NCI-H460 (cell line): ENCODE results near the gene MYLK. TPM values are rescaled to one million over a fixed set of nuclear protein-coding genes. Genes with fewer than 3 reads are reported as not detected.
"Not testable (repeated sequence)": the region's sequence is repeated elsewhere in the genome, so short reads cannot be mapped to it uniquely, and the experiment has no call there.

Experiments
- DNase-seq: peaks from one replicate; pipeline ENCODE4 v3.0.0-alpha.2; 2016; ENCODE audit warnings: low read depth; ENCODE audit errors: extremely low read depth
- polyA plus RNA-seq: library from polyadenylated mRNA; depleted of rRNA; stranded (reverse); fragments of >200 nt; gene quantifications from 2 replicates; pipeline ENCODE4 v1.2.3, GENCODE V29; 2014; cell fraction: nucleus; rRNA removed
- total RNA-seq: library from RNA; depleted of rRNA; stranded (reverse); fragments of >200 nt; shearing (Covaris generic); gene quantifications from 2 replicates; pipeline ENCODE4 v1.2.3, GENCODE V29; 2014; rRNA removed

Gene MYLK, protein sequence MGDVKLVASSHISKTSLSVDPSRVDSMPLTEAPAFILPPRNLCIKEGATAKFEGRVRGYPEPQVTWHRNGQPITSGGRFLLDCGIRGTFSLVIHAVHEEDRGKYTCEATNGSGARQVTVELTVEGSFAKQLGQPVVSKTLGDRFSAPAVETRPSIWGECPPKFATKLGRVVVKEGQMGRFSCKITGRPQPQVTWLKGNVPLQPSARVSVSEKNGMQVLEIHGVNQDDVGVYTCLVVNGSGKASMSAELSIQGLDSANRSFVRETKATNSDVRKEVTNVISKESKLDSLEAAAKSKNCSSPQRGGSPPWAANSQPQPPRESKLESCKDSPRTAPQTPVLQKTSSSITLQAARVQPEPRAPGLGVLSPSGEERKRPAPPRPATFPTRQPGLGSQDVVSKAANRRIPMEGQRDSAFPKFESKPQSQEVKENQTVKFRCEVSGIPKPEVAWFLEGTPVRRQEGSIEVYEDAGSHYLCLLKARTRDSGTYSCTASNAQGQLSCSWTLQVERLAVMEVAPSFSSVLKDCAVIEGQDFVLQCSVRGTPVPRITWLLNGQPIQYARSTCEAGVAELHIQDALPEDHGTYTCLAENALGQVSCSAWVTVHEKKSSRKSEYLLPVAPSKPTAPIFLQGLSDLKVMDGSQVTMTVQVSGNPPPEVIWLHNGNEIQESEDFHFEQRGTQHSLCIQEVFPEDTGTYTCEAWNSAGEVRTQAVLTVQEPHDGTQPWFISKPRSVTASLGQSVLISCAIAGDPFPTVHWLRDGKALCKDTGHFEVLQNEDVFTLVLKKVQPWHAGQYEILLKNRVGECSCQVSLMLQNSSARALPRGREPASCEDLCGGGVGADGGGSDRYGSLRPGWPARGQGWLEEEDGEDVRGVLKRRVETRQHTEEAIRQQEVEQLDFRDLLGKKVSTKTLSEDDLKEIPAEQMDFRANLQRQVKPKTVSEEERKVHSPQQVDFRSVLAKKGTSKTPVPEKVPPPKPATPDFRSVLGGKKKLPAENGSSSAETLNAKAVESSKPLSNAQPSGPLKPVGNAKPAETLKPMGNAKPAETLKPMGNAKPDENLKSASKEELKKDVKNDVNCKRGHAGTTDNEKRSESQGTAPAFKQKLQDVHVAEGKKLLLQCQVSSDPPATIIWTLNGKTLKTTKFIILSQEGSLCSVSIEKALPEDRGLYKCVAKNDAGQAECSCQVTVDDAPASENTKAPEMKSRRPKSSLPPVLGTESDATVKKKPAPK (N-terminal part only)
- not detected in 2 replicates for total RNA-seq
- 0.14 and 0.61 TPM in 2 replicates for polyA plus RNA-seq

DNA sequence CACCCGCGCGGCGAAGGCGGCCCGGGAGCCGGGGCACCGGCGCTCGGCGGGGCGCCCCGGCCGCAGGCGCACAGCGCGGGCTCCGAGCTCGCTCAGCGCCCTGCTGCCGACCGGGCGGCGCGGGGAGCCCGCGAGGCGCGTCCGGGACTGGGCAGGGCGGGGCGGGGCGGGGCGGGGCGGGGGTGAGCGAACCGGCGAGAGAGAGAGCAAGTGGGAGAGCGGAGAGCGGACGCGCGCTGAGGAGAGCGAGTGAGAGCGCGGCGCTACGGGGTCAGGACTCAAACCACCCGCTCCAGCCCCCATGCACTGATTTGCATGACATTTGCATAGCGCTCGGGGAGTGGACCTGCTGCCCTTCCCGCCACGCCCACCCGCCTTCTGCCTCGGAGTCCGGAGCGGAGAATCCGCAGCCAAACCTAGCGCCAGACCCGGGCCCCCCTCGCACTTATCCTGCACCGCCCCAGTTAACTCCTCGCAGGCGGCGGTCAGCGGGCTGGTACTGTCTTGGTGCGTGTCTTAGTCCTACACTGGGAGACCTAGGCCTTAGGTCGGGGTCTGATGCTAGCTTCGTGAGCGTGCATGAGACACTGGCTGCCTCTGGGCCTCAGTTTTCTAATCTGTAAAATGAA lies at the start of gene MYLK:
MYLK (minus strand) TSS at position 130 of the 629 bp plus-strand sequence. CDS start 90,491 bp downstream, outside the sequence.
- peak; percentile 50 for DNase-seq

DNA sequence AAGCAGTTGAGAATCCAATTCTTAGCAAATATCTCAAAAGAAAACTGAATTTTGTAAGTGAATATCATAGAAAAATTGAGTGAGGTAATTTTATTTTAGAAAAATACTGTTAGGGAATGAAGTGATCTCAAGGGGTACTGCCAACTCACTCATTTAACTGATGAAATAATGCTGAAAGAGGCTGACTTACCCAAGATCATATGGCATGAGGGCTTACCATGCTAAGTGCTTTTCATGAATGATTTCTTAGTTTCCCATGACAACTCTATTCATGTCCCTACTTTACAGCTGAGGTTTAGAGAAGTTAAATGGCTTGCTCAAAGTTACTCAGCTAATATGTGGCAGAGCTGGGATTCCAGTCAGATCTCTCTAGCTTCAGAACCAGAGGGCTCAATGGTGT lies 46.3 kb upstream of the MYLK start:
- no peak for DNase-seq

DNA sequence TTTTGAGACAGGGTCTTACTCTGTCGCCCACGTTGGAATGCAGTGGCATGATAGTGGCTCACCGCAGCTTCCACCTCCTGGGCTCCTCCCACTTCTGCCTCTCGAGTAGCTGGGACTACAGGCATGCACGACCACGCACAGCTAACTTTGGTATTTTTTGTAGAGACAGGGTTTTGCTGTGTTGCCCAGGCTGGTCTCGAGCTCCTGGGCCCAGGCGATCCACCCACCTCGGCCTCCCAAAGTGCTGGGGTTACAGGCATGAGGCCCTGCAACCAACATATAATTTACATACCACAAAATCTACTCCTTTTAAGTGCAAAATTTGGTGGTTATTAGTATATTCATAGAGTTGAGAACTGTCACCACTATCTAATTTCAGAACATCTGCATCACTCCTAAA lies 45.2 kb upstream of the MYLK start:
- no peak for DNase-seq

DNA sequence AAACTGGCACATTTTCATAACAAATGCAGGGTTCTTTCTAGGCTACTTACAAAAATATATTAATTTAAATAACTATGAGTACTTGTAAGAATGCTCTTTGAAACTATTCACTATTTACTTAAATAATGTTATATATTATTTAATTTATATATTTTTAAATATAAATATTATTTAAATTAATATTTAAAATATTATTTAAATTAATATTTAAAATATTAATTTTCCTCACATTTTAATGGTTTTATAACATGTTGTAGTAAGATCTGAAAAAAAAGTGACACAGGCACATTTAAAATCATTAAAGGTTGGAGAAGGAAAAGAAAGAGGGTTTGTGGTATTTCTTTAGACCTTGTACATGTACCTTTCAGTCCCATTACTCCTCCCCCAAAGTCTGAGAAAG lies 42.3 kb upstream of the MYLK start:
- DNase-seq: no peak

DNA sequence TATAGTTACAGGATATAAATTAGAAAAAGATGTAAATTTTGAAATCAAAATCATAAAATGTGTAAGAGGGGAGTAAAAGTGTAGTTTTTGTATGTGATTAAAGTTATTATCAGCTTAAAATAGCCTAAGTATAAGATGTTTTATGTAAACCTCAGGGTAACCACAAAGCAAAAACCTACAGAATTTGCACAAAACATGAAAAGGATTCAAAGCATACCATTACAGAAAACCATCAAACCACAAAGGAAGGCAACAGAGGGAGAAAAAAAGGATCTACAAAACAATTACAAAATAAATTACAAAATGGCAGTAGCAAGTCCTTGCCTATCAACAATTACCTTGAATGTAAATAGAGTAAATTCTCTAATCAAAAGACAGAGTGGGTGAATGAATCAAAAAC lies 36.7 kb upstream of the MYLK start:
- no peak for DNase-seq

DNA sequence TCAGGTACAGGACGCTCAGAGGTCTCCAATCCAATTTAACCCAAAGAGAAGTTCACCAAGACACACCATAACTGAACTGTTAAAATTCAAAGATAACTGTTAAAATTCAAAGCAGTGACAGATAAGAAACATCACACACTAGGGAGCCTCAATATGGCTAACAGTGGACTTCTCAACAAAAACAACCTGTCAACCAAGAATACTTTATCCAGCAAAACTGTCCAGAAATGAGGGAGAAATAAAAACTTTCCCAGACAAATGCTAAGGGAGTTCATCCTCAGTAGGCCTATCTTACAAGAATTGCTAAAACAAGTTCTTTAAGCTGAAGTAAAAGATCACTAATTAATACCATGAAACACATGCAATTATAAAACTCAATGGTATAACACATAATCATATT lies 36.3 kb upstream of the MYLK start:
- DNase-seq: no peak

DNA sequence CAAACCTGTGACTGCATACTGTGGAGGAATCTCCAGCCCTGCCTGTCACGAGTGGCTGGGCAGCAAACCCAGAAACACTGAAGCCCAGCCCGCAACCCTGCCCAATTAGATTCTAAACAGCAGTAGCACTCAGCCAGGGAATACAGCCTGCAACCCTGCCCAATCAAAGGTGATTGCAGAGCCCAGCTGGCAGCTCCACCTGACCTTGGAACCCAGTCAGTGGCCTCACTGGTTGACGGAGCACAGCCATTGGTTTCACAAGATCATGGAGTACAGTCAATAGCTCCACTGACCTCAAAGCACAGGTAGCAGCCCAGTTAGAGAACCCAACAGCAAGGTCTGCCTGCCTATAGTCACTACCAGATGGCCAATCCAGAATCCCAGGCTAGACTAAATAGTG lies 35.2 kb upstream of the MYLK start:
- no peak for DNase-seq

DNA sequence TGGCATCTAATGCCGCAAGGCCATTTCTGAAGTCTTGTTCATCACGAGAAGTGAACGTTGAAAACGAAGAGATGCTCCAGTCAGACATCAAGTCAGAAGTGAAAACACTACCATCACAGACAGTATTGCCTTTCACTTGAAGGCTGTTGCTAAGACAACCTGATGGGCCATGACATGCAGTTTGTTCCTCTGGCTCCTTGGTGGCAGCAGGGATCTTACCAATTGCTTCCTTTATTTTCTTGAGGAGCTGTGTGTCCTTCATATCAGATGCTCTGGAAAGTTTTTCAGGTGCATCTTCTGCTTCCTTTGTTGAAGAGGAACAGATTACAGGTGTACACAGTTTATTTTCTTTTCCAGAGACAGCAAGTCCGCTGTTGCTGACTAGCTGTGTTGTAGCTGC lies 30.7 kb upstream of the MYLK start:
- no peak for DNase-seq

DNA sequence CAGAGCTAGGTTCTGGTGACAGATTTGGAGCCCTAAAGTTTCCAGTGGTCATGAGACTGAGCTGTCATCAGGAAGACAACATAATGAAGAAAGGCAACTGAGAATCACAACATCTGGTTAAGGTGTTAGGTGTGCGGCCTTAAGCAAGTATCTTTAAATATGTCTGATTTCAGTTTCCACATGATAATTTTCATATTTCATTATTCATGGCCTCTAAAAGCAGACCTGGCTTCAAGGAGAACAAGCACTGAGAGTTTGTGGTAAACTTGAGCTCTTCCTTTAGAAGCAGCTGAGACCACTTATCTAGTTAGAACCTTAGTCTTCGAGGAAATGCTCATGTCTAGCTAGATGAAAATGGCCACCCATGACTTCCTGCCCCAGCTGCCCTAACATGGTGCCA lies 25.7 kb upstream of the MYLK start:
- DNase-seq: no peak

DNA sequence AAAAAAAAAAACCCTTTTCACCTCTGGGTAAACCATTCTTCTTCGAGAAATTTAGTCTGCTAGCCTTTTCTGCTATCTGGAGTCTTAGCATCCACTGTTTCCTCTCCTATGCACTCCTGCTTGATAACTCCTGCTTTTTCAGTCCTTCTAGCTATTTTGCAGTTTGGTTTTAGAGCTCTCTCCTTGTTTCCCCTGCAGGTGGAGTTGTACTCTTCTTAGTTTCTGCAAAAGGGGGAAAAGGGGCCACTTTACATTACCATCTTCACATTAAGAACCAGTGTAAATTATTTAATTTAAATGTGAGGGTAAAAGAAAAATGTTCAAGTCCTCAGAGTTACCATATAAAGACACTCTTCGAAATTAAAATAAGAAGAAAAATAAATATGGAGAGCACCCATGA lies 23.6 kb upstream of the MYLK start:
- DNase-seq: no peak

DNA sequence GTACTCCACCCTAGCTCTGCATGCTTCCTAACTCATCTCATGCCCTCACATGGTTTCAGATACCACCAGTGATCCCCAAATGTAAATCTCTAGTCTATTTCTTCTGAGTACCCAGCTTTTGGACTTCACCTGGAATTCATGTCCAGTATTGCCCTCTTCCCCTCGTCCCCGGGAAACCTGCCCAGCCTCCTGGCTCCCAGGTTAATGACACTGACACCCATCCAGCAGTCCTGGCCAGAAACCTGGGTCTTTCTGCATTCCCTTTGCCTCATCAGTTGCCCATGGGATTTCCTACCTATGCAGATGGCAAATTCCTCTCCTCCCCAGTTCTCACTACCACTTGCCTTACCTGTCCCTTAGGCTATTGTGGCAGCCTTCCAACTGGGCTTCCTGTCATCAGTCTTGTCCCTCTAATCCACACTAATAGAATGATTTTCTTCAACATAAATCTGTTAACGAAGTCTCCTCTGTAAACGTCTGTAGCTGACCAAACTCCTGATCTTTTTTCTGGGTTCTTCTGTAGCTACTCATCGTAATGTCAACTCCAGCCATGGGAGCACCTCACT lies 15.3 kb upstream of the MYLK start:
- no peak for DNase-seq

DNA sequence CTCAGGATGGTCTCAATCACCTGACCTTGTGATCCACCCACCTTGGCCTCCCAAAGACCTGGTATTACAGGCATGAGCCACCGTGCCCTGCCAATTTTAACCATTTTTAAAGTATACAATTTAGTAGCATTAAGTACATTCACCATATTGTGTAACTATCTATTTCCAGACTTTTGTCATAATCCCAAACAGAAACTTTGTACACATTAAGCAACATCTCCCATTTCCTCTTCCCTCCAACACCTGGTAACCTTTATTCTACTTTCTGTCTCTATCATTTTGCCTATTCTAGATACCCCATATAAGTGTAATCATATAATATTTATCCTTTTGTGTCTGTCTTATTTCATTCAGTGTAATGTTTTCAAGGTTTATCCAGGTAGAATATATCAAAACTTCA lies 8.9 kb upstream of the MYLK start:
- no peak for DNase-seq

DNA sequence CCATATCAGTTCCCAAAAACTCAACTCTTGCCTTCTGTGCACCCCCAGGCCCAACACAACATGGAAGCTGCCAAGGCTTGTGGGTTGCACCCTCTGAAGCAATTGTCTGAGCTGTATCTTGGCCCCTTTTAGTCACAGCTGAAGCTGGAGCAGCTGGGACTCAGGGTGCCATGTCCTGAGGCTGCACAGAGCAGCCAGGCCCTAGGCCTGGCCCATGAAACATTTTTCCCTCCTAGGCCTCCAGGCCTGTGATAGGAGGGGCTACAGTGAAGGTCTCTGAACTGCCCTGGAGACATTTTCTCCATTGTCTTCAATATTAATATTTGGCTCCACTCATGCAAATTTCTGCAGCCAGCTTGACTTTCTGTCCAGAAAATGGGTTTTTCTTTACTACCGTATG lies 8.1 kb upstream of the MYLK start:
- no peak for DNase-seq

DNA sequence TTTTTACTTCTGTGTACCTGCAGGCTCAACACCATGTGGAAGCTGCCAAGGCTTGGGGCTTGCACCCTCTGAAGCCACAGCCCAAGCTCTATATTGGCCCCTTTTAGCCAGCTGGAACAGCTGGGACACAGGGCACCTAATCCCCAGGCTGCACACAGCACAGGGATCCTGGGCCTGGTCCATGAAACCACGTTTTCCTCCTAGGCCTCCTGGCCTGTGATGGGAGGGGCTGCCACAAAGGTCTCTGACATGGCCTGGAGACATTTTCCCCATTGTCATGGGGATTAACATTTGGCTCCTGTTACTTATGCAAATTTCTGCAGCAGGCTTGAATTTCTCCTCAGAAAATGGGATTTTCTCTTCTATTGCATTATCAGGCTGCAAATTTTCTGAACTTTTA lies 6.9 kb upstream of the MYLK start:
- not testable (repeated sequence) for DNase-seq

DNA sequence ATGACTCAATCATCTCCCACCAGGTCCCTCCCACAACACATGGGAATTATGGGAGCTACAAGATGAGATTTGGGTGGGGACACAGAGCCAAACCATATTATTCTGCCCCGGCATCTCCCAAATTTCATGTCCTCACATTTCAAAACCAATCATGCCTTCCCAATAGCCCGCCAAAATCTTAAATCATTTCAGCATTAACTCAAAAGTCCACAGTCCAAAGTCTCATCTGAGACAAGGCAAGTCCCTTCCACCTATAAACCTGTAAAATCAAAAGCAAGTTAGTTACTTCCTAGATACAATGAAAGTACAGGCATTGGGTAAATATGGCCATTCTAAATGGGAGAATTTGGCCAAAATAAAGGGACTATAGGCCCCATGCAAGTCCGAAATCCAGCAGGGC lies 6.0 kb upstream of the MYLK start:
- DNase-seq: not testable (repeated sequence)

DNA sequence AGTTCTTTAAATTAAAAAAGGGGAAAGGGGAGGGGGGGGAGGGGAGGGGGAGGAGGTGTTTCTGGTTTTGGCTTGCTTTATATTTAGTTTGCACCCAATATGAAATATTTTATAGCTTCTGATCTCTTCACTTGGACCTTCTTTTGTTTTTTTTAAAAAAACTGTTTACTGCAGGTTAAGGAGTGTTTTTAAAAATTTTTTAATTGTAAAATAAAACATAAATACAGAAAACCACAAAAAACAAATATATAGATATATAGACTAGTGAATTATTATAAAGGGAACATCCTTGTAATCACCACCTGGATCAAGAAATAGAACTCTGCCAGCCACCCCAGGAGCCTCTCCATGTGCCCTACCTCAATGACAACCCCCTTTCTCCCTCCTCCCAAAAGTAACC lies 861 bp upstream of the MYLK start:
- DNase-seq: no peak

DNA sequence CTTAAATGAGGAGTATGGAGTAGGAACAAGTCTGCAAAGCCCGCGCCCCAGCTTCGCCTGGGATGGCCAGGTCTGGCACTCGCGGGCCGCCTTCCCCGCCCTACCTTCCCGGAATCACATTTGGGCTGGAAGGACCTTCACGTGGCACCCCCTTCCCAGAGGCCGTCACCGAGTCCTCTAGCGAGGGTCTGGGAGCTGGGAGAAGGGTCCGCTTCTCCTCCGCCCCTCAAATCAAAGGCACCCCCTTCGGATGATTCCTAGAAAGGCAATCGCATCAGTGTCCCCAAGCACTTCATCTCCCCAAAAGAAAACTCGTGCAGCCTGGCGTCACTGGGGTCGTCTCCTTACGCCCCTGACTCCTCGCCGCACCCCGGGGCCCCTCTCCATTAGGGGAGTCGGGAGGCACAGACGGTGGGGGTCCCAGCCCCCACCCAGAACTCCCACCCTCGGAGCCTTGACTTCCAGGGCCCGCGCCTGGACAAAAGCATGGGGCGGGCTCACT lies 380 bp downstream of the MYLK start:
- DNase-seq: no peak

DNA sequence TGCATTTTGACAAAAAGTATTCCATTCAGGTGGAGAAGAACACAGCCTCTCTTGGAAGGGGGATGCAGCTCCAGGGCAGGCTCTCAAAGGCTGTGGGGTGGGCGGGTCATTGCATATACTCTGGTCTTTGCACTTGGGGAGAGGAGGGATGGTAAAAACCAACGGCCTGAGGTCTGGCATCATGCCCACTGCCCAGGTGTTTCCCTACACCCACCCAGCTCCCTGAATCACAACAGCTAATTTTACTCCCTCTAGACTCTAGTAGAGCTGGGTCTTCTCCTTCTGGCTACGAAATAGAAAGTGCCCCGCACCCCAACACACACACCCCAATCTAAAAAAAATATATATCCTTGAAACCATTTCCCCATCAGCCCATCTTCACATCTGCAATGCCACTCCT lies 1.0 kb downstream of the MYLK start:
- DNase-seq: no peak

DNA sequence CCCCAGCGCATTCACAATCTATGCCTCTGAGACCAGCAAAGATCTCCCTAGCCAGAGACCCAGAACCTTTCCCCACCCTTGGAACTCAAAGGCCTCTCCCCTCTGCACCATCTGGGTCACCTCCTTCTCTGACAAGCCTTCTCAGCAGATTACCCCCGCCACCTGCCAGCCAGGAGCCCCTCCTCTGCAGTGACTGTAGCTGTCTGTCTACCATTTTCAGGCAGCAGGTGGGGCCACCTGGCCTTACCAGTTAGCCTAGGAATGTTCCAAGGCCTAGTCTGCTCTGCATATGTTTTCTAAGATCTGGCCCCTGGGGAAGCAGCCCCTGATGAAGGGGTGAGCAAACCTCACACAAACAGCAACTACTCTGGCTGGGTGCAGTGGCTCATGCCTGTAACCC lies 2.4 kb downstream of the MYLK start:
- DNase-seq: no peak

DNA sequence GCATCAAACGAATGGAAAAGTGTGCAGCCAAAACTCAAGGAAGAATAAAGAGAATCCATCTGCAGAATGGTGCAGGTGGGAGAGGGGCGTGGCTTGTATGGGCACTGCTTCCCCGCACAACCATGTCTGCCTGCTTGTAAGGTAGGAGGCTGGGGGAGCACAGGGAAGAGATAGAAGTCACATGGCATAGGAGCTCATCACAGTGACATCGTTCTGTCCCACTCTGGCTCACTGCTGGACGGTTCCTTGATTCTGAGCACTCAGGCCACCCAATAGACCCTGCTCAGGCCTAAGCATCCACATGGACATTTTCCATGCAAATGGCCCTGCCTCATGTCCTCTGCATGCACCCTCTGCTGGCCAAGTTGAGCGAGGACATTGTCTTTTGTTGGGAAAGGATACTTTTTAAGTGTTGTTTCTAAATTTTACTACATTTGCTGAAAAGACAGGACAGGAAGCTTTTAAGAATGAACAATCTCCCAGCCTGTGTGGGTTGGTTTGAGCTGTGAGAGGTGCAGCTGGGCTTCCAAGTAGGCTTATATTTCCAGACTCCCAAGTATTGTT lies 3.1 kb downstream of the MYLK start:
- no peak for DNase-seq
